NT2/D1 (cell line): Measurements from ENCODE around the gene AOAH.

Experiments
- DNase-seq: peaks from one replicate; pipeline ENCODE4 v3.0.0-alpha.2; 2011; ENCODE audit warnings: low read depth, low spot score
- H3K27me3 ChIP-seq: 2 replicates; pipeline ENCODE4 v1.6.0; 2011; ENCODE audit warnings: mild to moderate bottlenecking; ENCODE audit not compliant: insufficient read length, insufficient read depth
- H3K36me3 ChIP-seq: 2 replicates; pipeline ENCODE4 v1.6.1; 2011; ENCODE audit warnings: mild to moderate bottlenecking, low read length, mixed read lengths; ENCODE audit not compliant: insufficient read depth, insufficient read length
- H3K4me1 ChIP-seq: 2 replicates; pipeline ENCODE4 v1.5.1; 2011; ENCODE audit not compliant: insufficient read depth, insufficient read length
- H3K4me3 ChIP-seq: 2 replicates; pipeline ENCODE4 v1.5.1; 2011; ENCODE audit warnings: low read depth; ENCODE audit not compliant: insufficient read length
- H3K9ac ChIP-seq: 2 replicates; pipeline ENCODE4 v1.6.0; 2011; ENCODE audit warnings: low read depth; ENCODE audit not compliant: insufficient read length
- H3K9me3 ChIP-seq: 2 replicates; pipeline ENCODE4 v1.5.1; 2011; ENCODE audit warnings: mild to moderate bottlenecking, low read length; ENCODE audit not compliant: insufficient read depth
- SUZ12 ChIP-seq: IDR thresholded peaks from 2 replicates; pipeline ENCODE4 v1.6.1; 2011; ENCODE audit not compliant: insufficient read length, insufficient read depth; ENCODE audit errors: extremely low read depth
- YY1 ChIP-seq: IDR thresholded peaks from 2 replicates; pipeline ENCODE4 v1.6.1; 2011; ENCODE audit not compliant: insufficient read length, insufficient read depth
- ZNF274 ChIP-seq: IDR thresholded peaks from 2 replicates; pipeline ENCODE4 v1.6.1; 2011; ENCODE audit warnings: mild to moderate bottlenecking, low read depth, low read length

The AOAH gene

GRCh38 chr7:36464271-36464670 lies 260.0 kb downstream of the AOAH start:
- no peak for DNase-seq
- no peaks in the 10 kb centered on the region for H3K4me1 ChIP-seq
- no peaks in the 10 kb centered on the region; the same call in 1 of the 2 replicates for H3K9me3 ChIP-seq
- no peak for TF ChIP-seq SUZ12
- no peak for TF ChIP-seq ZNF274
- TF ChIP-seq YY1, result no peak
- no peak overlapping the region for H3K4me3 ChIP-seq
- no peak overlapping the region for H3K9ac ChIP-seq
- no peaks in the 10 kb centered on the region for H3K36me3 ChIP-seq
- no peaks in the 10 kb centered on the region for H3K27me3 ChIP-seq
